ENCODE results near the gene EPB41L4B.
"Not testable (repeated sequence)": the region's sequence is repeated elsewhere in the genome, so short reads cannot be mapped to it uniquely, and the experiment has no call there.

Gene EPB41L4B

DNA sequence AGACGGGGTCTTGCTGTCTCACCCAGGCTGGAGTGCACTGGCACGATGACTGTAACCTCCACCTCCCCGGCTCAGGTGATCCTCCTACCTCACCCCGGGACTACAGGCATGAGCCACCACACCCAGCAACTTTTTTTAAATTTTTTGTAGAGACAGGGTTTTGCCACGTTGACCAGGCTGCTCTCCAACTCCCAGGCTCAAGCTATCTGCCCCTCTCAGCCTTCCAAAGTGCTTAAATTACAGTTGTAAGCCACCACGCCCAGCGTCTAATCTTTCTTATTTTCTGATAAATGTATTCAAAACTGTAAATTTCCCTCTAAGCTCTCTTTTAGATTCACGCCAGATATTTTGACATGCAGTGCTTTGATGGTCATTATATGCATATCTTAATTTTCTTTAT, 164.2 kb downstream of the EPB41L4B start:
- DNase-seq = no peak

DNA sequence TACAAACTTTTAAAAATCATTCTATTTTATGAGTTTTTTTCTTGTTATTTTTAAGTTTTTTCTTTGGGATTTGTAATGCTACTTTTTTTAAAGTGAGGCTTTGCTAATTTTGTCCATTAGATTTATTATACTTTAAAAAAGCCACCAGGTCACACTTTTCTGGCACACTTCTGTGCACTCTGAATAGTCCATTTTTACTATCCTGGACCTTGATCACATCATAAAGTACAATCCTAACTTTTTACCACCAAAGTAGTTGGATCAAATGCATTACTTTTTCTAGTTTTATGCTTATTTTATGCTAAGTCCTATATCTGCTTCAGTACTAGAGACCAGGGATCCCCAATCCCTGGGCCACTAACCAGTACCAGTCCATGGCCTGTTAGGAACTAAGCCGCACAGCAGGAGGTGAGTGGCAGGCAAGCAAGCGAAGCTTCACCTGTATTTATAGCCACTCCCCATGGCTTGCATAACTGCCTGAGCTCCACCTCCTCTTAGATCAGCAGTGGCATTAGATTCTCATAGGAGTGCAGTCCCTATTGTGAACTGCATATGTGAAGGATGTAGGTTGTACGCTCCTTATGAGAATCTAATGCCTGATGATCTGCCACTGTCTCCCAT, 169.8 kb downstream of the EPB41L4B start:
- DNase-seq = no peak

DNA sequence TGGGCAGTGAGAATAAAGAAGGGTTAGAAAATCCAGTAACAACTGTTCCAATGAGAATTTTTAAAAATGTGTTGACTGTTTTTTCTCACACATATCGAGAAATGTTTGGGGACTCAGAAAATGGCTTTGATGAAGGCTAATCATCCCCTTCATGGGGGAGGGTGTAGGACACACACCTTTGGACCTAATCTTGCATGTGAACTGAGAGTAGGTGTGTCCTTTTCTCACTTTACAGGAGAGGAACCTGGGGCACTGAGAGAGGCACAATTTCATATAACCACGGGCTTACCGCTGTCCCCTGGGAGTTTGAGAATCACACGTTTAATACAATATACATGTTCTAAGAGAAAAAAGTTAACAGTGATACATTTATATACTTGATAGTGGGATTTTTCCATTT, 171.1 kb downstream of the EPB41L4B start:
- DNase-seq = no peak

DNA sequence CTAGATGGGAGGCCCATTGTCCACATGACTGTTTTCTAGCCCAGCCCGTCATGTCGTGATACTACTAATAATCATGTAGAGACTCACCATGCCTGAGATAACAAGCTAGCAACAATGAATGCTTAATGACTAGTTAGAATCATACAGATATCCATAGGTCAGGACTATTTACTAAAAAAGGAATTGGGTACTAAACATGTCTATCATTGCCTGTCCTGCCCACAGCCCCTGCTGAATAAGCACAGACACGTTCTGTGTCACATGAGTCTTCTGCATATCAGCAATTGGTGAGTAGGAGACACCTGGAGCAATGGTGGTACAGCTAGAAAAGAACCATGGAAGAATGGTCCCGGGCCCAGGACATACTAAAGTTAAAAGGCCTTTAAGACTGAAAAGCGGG, 171.8 kb downstream of the EPB41L4B start:
- no peak for DNase-seq

DNA sequence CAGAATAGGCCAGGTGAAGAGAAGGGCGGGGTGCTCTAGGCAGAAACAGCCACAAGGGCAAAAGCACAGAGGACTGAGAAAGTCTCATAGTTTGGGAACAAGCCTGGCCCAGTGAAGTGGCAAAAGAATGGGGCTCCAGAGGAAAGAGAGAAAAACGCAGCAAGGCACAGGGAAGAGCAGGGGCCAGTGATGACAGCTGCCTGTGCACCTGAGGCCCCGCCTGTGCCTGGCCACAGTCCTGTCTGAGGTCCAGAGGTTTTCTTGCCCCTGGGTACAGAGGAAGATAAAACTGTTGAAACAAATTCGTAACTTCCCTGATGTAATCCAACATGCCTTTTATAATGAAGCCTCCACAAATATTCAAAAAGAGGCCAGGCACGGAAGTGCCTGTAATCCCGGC, 175.8 kb downstream of the EPB41L4B start:
- DNase-seq = no peak

DNA sequence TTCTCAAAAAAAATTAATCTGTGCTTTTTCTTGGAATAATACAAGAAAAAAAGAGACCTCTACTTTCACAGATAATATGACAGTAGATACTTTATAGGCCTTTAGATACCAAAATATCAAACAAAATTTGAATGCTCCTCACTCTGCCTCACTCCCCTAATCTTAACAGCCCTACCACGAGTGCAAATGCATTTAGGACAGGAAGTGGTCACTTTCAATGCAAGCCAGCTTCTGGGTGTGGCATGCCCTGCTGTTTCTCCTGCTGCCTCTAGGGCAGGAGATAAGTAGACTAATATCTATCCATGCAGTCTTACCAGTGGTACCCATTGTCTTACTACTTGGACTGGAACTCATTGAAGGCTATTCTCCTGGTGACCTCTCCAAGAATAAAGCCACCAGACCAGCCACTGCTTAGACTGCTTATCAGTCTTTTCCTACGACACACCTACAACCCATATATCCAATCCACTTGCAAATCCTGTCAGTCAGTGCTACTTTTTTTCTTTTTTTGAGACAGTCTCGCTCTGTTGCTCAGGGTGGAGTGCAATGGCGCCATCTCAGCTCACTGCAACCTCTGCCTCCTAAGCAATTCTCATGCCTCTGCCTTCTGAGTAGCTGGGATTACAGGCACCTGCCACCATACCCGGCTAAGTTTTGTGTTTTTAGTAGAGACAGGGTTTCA, 176.8 kb downstream of the EPB41L4B start:
- DNase-seq = no peak

DNA sequence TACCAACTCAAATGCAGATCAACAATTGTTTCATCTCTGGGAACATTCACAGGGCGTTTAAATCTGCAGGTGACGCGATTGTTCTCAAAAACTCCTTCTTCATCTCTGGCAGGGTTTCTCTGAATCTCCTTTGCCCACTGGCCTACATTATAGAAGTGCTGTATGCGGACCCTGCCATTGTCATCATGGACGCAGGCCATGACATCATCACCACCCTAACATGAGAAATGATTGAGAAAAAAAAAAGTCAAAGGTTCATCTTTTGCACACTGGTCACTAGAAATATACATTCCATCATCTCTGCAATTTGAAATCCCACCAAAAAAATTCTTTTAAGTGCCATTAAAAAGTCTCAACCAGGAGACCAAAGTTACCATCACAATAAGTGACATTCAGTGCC, 179.5 kb downstream of the EPB41L4B start:
- DNase-seq = no peak

DNA sequence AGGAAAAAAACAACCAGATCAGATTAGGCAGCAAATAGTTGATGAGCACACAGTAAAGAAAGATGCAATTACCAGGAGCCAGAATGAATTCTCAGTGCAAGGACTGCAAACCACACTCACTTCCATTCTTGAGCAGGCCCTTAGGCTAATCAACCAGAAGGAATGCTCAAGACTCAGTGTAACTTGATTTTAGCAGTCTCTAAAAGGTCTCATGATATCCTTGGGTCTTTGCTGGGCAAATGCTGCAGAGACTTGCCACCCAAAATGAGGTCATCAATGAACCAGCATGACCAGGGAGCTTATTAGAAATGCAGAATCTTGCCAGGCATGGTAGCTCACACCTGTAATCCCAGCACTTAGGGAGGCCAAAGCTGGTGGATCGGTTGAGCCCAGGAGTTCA, 181.0 kb downstream of the EPB41L4B start:
- DNase-seq = no peak

DNA sequence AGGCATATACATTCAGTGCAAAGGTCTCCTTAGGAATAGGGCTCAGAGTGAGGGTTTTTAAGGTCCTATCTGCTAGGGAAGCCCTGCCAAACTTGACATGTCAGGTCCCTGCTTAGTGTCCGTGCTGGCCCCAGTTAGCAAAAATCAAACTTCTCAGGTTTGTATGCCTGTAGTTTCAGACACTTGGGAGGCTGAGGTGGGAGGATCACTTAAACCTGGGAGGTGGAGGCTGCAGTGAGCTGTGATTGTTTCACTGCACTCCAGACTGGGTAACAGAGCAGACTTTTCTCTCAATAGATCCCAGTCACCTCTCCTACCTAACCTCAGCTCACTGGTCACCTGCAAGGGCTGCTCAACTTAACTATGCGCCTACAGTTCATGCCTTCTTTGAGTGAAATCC, 182.4 kb downstream of the EPB41L4B start:
- no peak for DNase-seq

DNA sequence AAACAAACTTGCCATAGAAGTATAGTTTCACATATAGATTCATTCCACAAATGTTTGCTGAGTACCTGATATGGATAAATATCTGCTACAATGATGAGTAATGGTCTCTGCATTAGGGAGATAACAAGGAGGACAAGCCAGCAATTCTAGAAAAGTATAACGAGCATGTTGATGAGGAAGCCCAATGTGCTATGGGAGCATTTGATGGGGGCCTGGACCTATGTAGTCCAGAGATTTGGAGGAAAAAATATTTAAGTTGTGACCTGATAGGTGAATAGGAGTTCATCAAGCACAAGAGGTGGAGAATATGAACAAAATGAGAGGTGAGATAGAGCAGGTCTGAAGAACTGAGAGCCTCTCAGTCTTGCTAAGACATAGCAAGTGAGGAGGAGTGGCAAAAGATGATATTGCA, 186.7 kb downstream of the EPB41L4B start:
- no peak for DNase-seq

DNA sequence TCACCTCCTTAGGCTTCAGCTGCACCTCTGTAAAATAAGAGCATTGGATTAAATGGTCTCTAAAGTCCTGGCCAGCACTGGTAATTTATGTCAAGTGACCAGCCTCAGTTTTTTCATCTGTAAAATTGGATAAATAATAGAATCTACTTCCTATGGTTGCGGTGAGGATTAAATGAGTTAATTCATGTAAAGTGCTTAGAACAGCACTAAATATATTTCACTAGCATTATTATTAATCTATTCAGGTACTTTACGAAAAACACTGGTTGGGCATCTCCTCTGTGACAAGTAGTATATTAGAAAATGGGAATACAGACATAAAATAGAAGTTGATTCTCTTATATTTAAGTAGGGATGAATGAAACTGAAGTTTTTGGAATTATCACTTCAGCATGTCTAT, 187.3 kb downstream of the EPB41L4B start:
- no peak for DNase-seq

DNA sequence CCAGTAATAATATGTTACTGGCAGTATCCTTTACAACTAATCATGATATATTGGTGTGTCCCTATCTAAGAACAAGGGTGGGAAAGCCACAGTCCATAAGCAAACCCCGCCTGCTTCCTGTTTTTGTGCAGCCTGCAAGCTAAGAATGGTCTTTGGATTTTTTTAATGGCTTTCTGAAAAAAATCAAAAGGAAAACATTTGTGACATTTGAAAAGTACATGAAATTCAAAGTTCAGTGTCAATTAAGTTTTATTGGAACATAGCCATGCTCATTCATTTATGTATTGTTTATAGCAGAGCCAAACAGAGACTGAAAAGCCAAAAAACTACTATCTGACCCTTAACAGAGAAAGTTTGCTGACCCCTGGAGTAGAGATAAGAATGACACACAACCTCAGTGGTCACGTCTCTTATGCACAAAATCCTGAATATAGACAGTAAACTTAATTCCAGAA, 188.3 kb downstream of the EPB41L4B start:
- DNase-seq = no peak

DNA sequence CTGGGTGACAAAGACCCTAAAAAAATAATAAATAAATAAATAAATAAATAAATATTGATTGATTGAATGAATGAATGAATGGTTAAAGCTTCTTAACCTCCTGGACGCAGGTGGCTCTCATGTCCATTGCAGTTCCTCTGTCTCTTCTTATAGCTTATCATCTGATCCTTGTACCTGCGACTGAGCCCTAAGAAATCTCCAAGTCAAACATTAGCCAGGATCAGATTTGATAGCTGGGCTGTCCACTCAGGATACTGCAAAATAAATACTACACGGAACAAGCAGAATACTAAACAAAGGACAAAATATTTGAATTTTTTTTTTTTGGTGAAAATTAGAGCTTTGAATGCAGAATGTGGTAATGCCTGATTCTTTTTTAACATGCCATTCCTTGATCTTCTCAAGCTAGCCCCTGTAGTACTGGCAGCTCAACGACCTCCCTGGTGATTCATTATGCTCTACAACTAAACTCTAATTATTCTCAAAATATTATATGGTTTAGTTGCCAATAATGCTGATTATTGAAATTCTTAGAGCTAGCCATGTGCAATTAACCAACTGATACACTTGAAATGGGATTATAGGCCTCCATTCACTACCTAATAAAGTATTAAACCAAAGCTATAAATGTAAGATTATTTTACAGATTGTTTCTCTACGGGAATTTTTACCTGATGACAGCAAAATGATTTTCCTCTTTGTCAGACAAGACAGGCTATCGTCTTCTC, 191.2 kb downstream of the EPB41L4B start:
- DNase-seq = no peak

DNA sequence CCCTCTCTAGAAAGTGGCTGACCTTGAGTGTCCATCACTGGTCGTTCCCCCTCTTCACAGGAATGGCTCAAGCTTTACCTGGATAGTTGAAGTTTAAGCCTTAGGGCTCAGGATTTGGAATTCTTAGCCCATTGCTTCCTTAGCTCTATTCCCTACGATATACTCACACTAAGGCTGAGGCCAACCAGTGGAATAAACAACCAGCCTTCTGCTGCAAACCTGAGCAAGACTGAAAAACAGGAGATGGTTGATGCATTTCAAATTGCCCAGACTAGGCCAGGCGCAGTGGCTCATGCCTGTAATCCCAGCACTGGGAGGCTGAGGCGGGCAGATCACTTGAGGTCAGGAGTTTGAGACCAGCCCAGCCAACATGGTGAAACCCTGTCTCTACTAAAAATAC, 194.2 kb downstream of the EPB41L4B start:
- DNase-seq = not testable (repeated sequence)

DNA sequence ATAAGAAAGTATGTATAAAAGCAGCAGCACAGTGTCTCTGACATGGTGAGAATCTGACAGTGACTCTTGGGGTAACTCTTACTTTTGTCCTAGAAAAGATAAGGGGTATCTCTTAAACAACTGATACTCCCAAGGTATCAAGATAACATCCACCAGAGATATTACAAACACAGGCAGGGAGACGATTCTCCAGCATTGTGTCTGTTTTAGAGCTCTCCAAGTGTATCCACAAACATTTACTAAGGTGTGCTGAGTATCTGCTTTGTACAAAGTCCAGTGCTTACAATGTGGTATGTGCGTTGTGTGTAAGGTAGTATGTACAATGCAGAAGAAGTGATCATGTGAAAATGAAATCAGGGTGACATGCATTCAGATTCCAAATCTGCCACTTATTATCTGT, 196.7 kb downstream of the EPB41L4B start:
- DNase-seq = no peak

DNA sequence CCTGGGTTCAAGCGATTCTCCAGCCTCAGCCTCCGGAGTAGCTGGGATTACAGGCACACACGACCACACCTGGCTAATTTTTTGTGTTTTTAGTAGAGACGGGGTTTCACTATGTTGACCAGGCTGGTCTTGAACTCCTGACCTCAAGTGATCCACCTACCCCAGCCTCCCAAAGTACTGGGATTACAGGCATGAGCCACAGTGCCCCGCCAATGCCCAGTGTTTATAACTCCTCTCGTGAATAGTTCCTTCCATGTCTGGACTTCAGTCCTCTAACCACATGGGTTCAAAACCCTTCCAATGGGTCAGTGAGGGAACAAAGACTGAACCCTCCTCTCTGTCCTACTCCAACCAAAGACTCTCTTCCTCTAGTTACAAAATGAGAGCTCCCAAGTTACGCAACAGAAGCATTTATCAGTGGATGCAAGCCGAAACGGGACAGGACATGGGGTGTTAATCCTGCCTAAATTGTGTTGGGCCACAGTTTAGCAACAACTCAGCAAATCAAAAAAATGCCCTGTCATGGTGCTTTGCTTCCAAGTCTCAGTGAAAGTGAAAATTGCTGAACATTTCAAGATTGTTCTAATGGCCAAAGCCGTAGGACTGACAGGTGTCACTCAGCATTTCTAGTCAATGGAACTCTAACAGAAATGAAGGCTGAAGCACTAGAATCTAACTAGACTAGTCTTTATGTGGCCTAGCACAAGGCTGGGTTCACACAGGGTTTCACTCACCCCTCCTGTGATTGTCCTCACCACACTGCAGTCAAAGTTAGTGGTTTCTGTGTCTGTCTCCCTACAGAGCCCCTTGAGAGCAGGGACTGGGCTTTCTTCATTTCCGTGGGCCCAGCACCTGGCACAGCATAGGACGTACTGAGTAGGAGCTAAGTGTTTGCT, 197.9 kb downstream of the EPB41L4B start:
- no peak for DNase-seq

Measured in NCI-H1930 (cell line).